Activated T-cell treated with anti-CD3 and anti-CD28 coated beads, Interleukin-2, amount 50 U/mL, for 48 hours (primary cell): ENCODE data around the gene TRMT1.
"Not testable (repeated sequence)": the region's sequence is repeated elsewhere in the genome, so short reads cannot be mapped to it uniquely, and the experiment has no call there.

Experiments used
- DNase-seq, 2 experiments: peaks; one replicate each; pipeline ENCODE4 v3.0.0-alpha.2; 2020

TRMT1 gene

DNA sequence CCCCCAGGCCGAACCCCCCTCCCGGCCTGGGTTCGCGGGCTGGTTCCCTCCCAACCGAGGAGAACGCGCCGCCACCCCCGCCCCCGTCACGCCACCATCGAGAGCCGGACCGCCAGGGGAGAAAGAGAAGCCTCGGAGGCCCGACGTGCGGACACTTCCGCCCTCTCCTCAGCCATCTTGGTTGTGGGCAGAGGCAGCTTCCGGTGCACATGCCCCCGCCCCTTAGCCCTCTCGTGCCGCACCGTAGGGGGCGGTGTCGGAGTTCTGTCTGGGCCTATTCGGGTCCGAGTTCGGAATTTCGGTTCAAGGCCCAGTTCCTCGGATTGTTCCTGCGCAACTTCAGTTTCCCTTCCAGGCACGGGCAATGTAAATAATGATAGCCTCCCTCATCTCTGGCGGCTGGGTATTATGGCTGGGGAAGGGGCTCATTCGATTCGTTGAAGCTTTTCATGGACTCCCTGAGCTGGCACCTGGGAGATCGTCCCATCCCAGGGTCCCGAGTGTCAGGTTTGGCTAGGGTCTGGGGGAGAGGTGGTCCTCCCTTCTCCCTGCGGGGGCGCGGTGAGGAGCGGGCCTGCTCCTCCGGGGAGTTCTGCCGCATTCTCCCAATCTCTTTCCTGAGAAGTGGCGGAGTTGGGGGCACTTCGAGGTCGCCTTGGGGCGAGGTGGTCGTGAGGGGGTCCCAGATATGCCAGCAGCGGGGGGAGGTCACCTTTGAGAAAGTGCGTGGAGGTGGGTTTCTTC is 33.8 kb upstream of the TRMT1 start, which contains the start of the genes IER2 and STX10:
Gene IER2, plus strand, starts transcription at position 225 of the 744 bp plus-strand sequence. CDS start 2,776 bp downstream, outside the sequence.
Gene STX10, minus strand, starts transcription at position 189 of the 744 bp plus-strand sequence. CDS start 202 bp downstream, outside the sequence.
- DNase-seq = peak; percentile 94 to 95

DNA sequence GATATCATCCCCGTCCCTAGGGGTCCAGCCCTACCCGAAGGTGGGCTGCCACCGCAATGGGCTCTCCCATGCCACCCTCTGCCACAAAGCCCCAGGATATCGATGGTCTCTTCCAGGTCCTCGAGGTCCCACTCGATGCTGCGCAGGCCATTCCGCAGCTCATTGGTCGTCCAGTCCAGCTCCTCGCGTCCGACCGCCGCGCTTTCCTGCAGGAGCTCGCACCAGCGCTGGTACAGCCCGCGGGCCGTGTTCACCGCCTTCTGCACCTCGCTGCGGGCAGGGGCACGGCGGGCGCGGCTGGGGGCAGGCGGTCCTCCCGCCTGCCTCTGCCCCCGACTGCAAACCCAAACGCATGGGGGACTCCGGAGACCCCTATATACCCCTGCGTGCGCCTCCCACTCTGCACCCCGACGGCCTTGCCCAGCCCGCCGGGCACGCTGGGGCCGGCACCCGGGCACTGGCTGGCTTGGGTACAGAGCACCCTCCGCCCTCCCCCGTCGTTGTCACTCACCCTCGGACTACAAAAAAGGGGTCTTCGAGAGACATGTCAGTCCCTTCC is 33.2 kb upstream of the TRMT1 start:
- no peak for DNase-seq

DNA sequence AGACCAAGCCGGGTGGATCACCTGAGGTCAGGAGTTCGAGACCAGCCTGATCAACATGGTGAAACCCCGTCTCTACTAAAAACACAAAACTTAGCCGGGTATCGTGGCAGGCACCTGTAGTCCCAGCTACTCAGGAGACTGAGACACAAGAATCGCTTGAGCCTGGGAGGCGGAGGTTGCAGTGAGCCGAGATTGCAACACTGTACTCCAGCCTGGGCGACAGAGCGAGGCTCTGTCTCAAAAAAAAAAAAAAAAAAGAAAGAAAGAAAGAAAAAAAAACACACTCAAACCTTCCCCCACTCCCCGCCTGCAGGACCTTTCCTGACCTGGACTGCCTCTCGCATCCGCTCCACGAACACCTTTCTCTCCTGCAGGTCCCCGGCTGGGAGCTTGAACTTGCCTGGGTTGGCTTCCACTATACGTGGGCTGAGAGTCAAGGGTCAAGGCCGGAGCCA is 32.7 kb upstream of the TRMT1 start:
- not testable (repeated sequence) for DNase-seq

GRCh38 chr19:13146763-13147563 is 30.4 kb upstream of the TRMT1 start:
- no peak for DNase-seq

DNA sequence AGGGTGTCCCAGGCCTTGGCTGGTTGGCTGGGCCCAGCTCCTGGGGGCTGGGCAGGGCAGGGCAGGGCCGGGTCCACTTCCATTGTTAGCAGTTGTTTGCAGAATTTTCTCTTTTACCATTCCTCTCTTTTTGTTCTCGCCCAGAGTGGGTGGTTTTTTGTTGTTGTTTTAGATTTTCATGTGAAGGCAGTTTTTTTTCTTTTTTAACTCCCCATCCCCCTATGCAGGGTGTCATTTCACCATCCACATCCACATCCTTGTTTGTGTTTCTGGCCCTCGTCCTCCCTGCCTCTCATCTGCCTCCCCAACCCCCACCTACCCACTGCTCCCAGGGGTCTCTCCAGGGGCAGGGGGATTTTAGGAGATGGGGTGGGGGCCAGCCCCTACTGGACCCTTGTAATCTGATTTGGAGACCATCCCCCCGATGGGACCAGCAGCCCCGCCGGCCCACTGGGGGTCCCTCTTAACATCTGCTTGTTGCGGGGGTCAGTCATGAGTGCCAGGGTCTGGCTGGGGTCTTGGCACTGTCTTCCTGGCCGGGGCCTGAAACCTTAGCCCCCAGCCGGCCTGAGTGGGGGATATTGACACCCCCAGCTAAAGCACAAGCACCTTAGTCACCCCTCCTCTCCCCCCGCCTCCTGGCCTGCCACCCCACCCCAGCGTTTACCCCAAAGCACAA is 23.2 kb upstream of the TRMT1 start:
- no peak for DNase-seq

- no peak for DNase-seq
Observed at GRCh38 chr19:13138916-13139198, 22.3 kb upstream of the TRMT1 start.

- DNase-seq = no peak
Observed at GRCh38 chr19:13138171-13138915, 21.8 kb upstream of the TRMT1 start.

DNA sequence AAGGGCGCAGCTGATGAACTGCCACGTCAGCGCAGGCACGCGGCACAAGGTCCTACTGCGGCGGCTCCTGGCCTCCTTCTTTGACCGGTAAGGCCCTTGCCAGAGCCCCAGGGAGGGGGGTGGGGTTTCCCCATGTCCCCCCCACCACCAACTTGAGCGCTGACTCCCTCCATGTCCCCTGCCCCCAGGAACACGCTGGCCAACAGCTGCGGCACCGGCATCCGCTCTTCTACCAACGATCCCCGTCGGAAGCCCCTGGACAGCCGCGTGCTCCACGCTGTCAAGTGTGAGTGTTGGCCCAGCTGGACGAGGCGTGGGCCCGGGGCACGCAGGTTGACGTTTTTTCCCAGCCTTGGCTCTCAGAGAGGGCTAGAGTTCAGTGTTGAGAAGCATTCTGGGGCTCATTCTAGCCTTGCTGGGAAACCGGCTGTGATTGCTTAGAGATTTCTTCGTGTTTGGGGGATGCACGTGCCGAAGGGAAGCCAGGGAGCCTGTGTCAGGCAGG is 20.8 kb upstream of the TRMT1 start:
- no peak for DNase-seq

DNA sequence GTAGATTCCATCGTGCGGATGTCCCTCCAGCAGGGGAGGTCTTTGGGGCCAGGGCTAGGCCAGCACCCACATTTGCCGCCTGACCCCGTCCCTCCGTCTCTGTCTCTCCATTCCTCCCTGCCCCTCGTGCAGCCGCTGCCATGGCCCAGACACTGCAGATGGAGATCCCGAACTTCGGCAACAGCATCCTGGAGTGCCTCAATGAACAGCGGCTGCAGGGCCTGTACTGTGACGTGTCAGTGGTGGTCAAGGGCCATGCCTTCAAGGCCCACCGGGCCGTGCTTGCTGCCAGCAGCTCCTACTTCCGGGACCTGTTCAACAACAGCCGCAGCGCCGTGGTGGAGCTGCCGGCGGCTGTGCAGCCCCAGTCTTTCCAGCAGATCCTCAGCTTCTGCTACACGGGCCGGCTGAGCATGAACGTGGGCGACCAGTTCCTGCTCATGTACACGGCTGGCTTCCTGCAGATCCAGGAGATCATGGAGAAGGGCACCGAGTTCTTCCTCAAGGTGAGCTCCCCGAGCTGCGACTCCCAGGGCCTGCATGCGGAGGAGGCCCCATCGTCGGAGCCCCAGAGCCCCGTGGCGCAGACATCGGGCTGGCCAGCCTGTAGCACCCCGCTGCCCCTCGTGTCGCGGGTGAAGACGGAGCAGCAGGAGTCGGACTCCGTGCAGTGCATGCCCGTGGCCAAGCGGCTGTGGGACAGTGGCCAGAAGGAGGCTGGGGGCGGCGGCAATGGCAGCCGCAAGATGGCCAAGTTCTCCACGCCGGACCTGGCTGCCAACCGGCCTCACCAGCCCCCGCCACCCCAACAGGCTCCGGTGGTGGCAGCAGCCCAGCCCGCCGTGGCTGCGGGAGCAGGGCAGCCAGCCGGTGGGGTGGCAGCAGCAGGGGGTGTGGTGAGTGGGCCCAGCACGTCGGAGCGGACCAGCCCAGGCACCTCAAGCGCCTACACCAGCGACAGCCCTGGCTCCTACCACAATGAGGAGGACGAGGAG is 18.8 kb upstream of the TRMT1 start:
- no peak for DNase-seq

- no peak for DNase-seq
Observed at GRCh38 chr19:13134626-13135025, 18.1 kb upstream of the TRMT1 start.

- DNase-seq = no peak
Observed at GRCh38 chr19:13133241-13133870, 16.8 kb upstream of the TRMT1 start.

DNA sequence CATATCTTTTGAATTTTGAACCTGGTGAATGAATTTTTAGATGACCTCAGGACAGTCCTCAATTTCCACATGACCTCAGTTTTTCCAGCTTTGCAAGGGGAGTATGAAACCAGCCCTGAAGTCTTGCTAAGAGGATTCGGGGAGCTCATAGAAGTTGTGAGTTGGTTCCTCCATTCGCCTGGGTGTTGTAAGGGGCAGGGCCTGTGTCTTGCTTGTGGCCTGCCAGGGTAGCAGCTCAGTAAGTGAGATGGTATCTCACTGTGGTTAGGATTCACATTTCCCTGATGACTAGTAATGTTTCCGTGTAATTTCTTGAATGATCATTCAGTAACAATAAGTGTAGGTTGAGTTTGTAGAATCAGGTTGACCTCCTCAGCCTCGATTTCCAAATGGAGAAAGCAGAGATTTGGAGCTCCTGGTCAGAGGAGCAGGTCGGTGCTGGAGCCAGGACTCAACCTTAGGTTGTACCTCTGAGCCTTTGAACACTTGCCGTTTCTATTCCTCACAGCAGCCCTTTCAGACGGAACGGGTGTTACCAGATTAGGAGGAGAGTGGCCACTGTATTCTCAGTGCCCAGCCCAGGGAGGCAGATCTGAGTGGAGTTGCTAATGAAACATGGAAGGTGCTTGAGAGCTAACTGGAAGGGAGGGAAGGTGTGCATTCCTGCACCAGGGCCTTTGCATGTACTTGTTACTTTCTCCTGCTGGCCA is 16.1 kb upstream of the TRMT1 start:
- peak; percentile 78 to 81 for DNase-seq

GRCh38 chr19:13130886-13131490 is 14.4 kb upstream of the TRMT1 start:
- no peak for DNase-seq

DNA sequence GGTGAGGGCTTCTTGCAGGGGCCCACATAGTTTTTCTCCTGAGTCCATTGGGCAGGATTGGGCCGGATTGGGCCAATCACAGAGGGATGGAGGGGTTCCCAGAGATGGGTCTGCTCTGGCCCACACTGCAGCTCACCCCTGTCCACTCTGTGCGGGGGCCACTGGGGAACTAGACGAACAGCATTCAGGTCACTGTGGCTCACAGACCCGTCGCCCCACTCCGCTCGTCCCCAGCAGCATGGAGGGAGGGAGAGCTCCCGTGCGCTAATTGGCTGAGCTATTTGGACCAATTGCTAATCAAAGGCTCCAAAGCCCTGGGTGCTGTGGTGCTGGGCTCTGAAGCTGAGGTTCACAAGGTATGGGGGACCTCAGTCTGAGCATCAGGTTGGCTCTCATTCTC is 12.8 kb upstream of the TRMT1 start:
- DNase-seq = no peak

DNA sequence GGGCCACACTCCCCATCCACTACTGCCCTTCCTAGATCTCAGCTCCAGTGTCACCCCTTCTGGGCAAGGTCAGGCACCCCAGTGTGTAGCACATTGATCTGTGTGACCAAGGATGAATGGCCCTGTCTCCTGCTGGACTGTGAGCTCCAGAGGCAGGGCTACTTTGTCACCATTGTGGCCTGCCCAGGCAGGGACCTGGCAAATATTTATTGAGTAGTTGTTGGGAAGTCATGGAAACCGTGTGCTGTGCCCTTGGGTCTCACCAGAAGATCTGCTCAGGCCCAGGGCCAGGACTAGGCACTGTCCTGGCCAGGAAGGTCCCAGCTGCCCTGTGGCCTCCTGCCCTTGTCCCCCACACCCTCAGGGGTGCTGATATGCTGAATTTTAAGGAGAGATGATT is 12.0 kb upstream of the TRMT1 start:
- DNase-seq = no peak

DNA sequence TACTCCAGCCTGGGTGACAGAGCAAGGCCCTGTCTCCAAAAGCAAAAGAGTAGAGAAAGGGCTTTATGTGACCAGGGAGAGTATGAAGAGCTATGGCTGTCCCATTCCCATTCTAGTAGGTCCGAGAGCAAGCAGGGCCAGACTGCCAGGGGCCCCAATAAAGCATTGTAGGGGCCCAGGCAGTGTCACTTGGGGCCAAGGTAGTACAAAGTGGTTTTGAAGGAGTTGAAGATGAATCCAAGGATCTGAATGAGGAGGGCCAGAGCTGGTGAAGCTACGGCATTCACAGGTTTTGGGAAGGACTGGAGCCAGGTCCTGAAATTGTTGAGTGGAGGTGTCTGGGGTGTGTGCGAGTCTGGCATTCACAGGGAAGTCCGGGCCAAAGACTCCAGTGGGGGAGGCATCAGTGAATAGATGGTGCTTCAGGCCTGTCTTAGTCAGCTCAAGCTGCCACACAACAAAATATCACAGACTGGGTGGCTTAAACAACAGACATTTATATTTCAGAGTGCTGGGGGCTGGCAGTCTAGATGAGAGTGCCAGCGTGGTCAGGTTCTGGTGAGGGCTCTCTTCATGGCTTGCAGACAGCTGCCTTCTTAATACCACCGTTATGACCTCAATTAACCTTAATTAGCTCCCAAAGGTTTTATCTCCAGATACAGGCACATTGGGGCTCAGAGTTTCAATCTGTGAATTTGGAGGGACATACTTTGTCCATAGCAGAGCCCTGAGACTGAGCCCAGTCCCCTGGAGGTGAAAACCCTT is 11.5 kb upstream of the TRMT1 start:
- DNase-seq = no peak

- DNase-seq = no peak
Observed at GRCh38 chr19:13127051-13127450, 10.5 kb upstream of the TRMT1 start.
